GM23248 (cell line): ENCODE data around the gene AMOTL1. TPM values are rescaled to one million over a fixed set of nuclear protein-coding genes. Genes with fewer than 3 reads are reported as not detected.

Source experiments
- DNase-seq: peaks from one replicate; pipeline ENCODE4 v3.0.0-alpha.2; 2015
- H2AFZ ChIP-seq: fragments of 200-600 bp; sonication (generic); 2 replicates; pipeline ENCODE4 v1.6.1; 2016; ENCODE audit warnings: antibody characterized with exemption
- H3F3A ChIP-seq: fragments of 200-600 bp; sonication (generic); 2 replicates; pipeline ENCODE4 v1.6.1; 2016; ENCODE audit warnings: mild to moderate bottlenecking, antibody characterized with exemption, mixed run types; ENCODE audit not compliant: insufficient read depth
- H3K27ac ChIP-seq: fragments of 200-600 bp; sonication (generic); 2 replicates; pipeline ENCODE4 v1.5.1; 2016; ENCODE audit warnings: mild to moderate bottlenecking
- H3K27me3 ChIP-seq: fragments of 200-600 bp; sonication (generic); replicated peaks from 2 replicates; pipeline ENCODE4 v1.6.1; 2016; ENCODE audit warnings: mild to moderate bottlenecking; ENCODE audit not compliant: insufficient read depth
- H3K36me3 ChIP-seq: fragments of 200-600 bp; sonication (generic); 2 replicates; pipeline ENCODE4 v1.6.1; 2016; ENCODE audit warnings: low read depth, mild to moderate bottlenecking
- H3K4me1 ChIP-seq: fragments of 200-600 bp; sonication (generic); 2 replicates; pipeline ENCODE4 v1.6.1; 2016; ENCODE audit warnings: mild to moderate bottlenecking; ENCODE audit not compliant: insufficient read depth
- H3K4me2 ChIP-seq: fragments of 200-600 bp; sonication (generic); one replicate; pipeline ENCODE4 v1.6.1; 2016; ENCODE audit warnings: mild to moderate bottlenecking; ENCODE audit not compliant: unreplicated experiment
- H3K4me3 ChIP-seq: fragments of 200-600 bp; sonication (generic); 2 replicates; pipeline ENCODE4 v1.5.1; 2016; ENCODE audit warnings: mild to moderate bottlenecking
- H3K79me2 ChIP-seq: fragments of 200-600 bp; sonication (generic); 2 replicates; pipeline ENCODE4 v1.6.1; 2016; ENCODE audit warnings: mild to moderate bottlenecking; ENCODE audit not compliant: insufficient read depth
- H3K9ac ChIP-seq: fragments of 200-600 bp; sonication (generic); 2 replicates; pipeline ENCODE4 v1.6.1; 2016; ENCODE audit warnings: mild to moderate bottlenecking
- H3K9me2 ChIP-seq: fragments of 200-600 bp; sonication (generic); 2 replicates; pipeline ENCODE4 v1.6.1; 2016; ENCODE audit warnings: mixed run types, mild to moderate bottlenecking, moderate library complexity; ENCODE audit not compliant: insufficient read depth
- H3K9me3 ChIP-seq: fragments of 200-600 bp; sonication (generic); one replicate; pipeline ENCODE4 v1.6.1; 2017; ENCODE audit warnings: low read depth
- H4K20me1 ChIP-seq: fragments of 200-600 bp; sonication (generic); 2 replicates; pipeline ENCODE4 v1.6.0; 2016; ENCODE audit not compliant: insufficient read depth
- EZH2 ChIP-seq: fragments of 200-600 bp; sonication (generic); IDR thresholded peaks from 2 replicates; pipeline ENCODE4 v1.6.1; 2018; ENCODE audit warnings: antibody characterized with exemption, mild to moderate bottlenecking; ENCODE audit not compliant: insufficient read depth, poor library complexity, severe bottlenecking
- EZH2phosphoT487 ChIP-seq: fragments of 200-600 bp; sonication (generic); IDR thresholded peaks from 2 replicates; pipeline ENCODE4 v1.6.1; 2018; ENCODE audit warnings: antibody characterized with exemption, moderate library complexity, mild to moderate bottlenecking, low read depth; ENCODE audit not compliant: insufficient read depth
- WGBS, 2 experiments: methylation state at CpG; one replicate each; pipeline ENCODE4 v1.1.6; 2015 to 2017; ENCODE audit warnings: low lambda C conversion rate in 2 of 2, low coverage in 1 of 2; ENCODE audit errors: missing lambda C conversion rate in 2 of 2; 5-methylcytosine and 5-hydroxymethylcytosine counted together
- in situ Hi-C: fragments of 300-500 bp; cut with MboI; formaldehyde crosslinking; loops from 2 replicates; pipeline ENCODE4 v1.15.0; 2020
- polyA plus RNA-seq: library from polyadenylated mRNA; unstranded; fragments of >200 nt; fragmentation: Nextera tagmentation; extraction: Ambion mirVana; gene quantifications from 2 replicates; pipeline ENCODE4 v1.2.1, GENCODE V29; 2016
- total RNA-seq: library from RNA; depleted of rRNA; stranded (reverse); fragments of >200 nt; shearing (Covaris generic); gene quantifications from 2 replicates; pipeline ENCODE4 v1.2.3, GENCODE V29; 2014

The AMOTL1 gene
- total and polyA plus RNA-seq, 2 experiments from 2014 or later: 22.3 to 50.8 TPM

GRCh38 chr11:94799726-94800125, 31.6 kb downstream of the AMOTL1 start:
- no peak for TF ChIP-seq EZH2phosphoT487
- TF ChIP-seq EZH2: no peak
- Histone ChIP-seq H3K36me3 (peaks cover 29% of the 10 kb centered on the region), H3K27me3 (no peaks in the 10 kb centered on the region), H3K79me2 (peaks cover 92% of the 10 kb centered on the region), H3K4me1 (peaks cover 66% of the 10 kb centered on the region), H3K9me2 (no peaks in the 10 kb centered on the region), H3K9me3 (no peaks in the 10 kb centered on the region), H3K4me3 (no peak overlapping the region), H2AFZ (no peak overlapping the region), H3K27ac (no peak overlapping the region), H3K4me2 (no peak overlapping the region), H3K9ac (no peak overlapping the region), H3F3A (peaks cover 49% of the 10 kb centered on the region), H4K20me1 (0 out of 2 replicates have a peak, but pooled peaks cover 3% of the 10 kb centered on the region)
- in situ Hi-C loops: no loop called here
- 86 to 92% methylated on average over 15 to 16 of the region's 17 CpGs for WGBS, 2 experiments
- DNase-seq: no peak

DNA sequence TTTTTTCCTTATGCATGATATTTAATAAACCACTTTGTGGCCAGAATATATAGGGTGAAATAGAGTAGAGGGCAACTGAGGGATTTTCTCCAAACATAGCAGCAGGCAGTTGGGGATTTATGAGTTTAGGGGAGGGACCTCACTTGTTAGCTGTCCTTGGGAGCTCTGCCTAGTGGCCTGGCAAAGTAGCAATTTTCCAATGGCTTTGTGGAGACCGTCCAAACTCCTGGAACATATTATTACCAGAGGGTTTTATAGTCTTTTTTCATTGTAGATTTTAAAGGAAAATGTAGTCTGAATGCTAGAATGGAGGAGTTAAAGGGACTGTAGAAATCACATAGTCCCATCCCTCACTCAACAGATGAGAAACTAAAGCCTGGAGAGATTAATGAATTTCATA, 32.3 kb downstream of the AMOTL1 start:
- Histone ChIP-seq H3K27ac (no peak overlapping the region), H3K36me3 (peaks cover 32% of the 10 kb centered on the region), H3K27me3 (no peaks in the 10 kb centered on the region), H3K9me3 (no peaks in the 10 kb centered on the region), H3K9ac (no peak overlapping the region), H3K9me2 (no peaks in the 10 kb centered on the region), H3K79me2 (peaks cover 98% of the 10 kb centered on the region), H3F3A (peaks cover 44% of the 10 kb centered on the region), H3K4me2 (peak overlapping the region; percentile 20), H3K4me3 (no peak overlapping the region), H3K4me1 (peaks cover 66% of the 10 kb centered on the region), H2AFZ (no peak overlapping the region), H4K20me1 (0 out of 2 replicates have a peak, but pooled peaks cover 3% of the 10 kb centered on the region)
- DNase-seq: peak; percentile 62
- WGBS, 2 experiments: 6 to 16% methylated on average over 1 of the region's 1 CpG
- in situ Hi-C loops: no loop called here
- TF ChIP-seq EZH2: no peak
- no peak for TF ChIP-seq EZH2phosphoT487

DNA sequence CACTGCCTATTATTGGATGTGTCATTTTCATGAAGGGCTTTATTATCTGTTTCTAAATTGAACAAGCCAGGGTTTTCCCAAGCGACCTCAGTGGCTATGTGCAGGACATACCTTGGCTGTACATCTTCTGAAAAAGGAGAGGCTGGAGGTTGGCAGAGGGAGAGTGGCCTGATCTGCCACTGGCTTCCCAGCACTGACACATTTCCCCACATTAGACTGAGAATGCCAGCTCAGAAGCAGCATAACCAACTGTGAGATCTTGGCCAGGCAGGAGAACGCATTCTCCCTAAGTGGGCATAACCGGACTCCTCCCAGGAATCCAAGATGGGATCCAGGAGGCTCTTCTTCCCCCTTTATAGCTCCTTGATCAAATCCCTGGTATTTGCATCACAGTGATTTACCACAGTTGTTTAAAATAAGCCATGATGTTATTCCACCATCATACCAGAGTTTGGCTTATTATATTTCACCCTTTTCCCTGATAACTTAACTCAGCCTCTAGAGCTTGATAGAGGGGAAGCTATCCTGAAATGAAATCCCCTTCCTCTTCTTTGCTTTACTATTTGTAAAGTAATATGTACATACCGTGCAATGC, 33.8 kb downstream of the AMOTL1 start:
- Histone ChIP-seq H3K4me3 (no peak overlapping the region), H3F3A (peaks cover 46% of the 10 kb centered on the region), H2AFZ (no peak overlapping the region), H3K27ac (peak overlapping the region; percentile 64), H4K20me1 (0 out of 2 replicates have a peak, but pooled peaks cover 3% of the 10 kb centered on the region), H3K79me2 (peaks cover 100% of the 10 kb centered on the region), H3K4me2 (no peak overlapping the region), H3K9me2 (no peaks in the 10 kb centered on the region), H3K9ac (no peak overlapping the region), H3K36me3 (peaks cover 33% of the 10 kb centered on the region), H3K9me3 (no peaks in the 10 kb centered on the region), H3K4me1 (peaks cover 66% of the 10 kb centered on the region), H3K27me3 (no peaks in the 10 kb centered on the region)
- WGBS, 2 experiments: 43 to 58% methylated on average over 4 of the region's 4 CpGs
- TF ChIP-seq EZH2phosphoT487 (no peak), EZH2 (no peak)
- in situ Hi-C loops: no loop called here
- DNase-seq: peak; percentile 37

- Histone ChIP-seq H3K4me1 (peaks cover 66% of the 10 kb centered on the region), H4K20me1 (0 out of 2 replicates have a peak, but pooled peaks cover 3% of the 10 kb centered on the region), H3K9ac (no peak overlapping the region), H3K36me3 (peaks cover 35% of the 10 kb centered on the region), H3K4me3 (no peak overlapping the region), H2AFZ (no peak overlapping the region), H3K27me3 (no peaks in the 10 kb centered on the region), H3F3A (peaks cover 52% of the 10 kb centered on the region), H3K4me2 (no peak overlapping the region), H3K27ac (peak overlapping the region; percentile 64), H3K9me3 (no peaks in the 10 kb centered on the region), H3K9me2 (no peaks in the 10 kb centered on the region), H3K79me2 (peaks cover 100% of the 10 kb centered on the region)
- WGBS, 2 experiments: 65 to 68% methylated on average over 5 of the region's 5 CpGs
- in situ Hi-C loops: no loop called here
- DNase-seq: no peak
- no peak for TF ChIP-seq EZH2phosphoT487
- TF ChIP-seq EZH2: no peak
Measured at GRCh38 chr11:94802501-94802900, 34.3 kb downstream of the AMOTL1 start.
